HTERT RPE-1 (cell line): ENCODE measurements around the gene NFKBIE.

Source experiments
- in situ Hi-C: fragments of 300-500 bp; cut with MboI; formaldehyde crosslinking; loops from 4 replicates; pipeline ENCODE4 v1.14.3; 2020; ENCODE audit warnings: low sequenced_read_pairs

NFKBIE gene

GRCh38 chr6:44216677-44217331 lies 48.5 kb downstream of the NFKBIE start, which contains the start of gene MYMX:
MYMX (plus strand) TSS chr6:44216926; CDS start chr6:44217472, 546 bp downstream.
- in situ Hi-C loops: no loop called here

GRCh38 chr6:44214307-44214706 lies 51.0 kb downstream of the NFKBIE start:
- in situ Hi-C loops: no loop called here

GRCh38 chr6:44211284-44211683 lies 54.1 kb downstream of the NFKBIE start:
- in situ Hi-C loops: no loop called here
